Central memory CD4-positive, alpha-beta T cell (primary cell): Measurements from ENCODE around the gene SRSF10.
"Not testable (repeated sequence)": the region's sequence is repeated elsewhere in the genome, so short reads cannot be mapped to it uniquely, and the experiment has no call there.

Experiments
- DNase-seq: peaks from one replicate; pipeline ENCODE4 v3.0.0; 2022
- total RNA-seq, 3 experiments: gene quantifications; one replicate each; lab custom pipeline; 2026; lab: John Stamatoyannopoulos, UW

Gene SRSF10
- 269 to 480 (median 410) reads per million in 3 experiments for total RNA-seq

- DNase-seq: peak; percentile 97
These were observed at the start of gene SRSF10 for GRCh38 chr1:23979881-23980727. TSS of gene SRSF10 (minus strand) at chr1:23980327. CDS start at chr1:23980255, 72 bp downstream.

- DNase-seq: no peak
These were observed 47.8 kb upstream of the SRSF10 start for GRCh38 chr1:24027838-24028468.

GRCh38 chr1:24022581-24023361, 42.6 kb upstream of the SRSF10 start:
- no peak for DNase-seq

- DNase-seq: no peak
These were observed 41.5 kb upstream of the SRSF10 start for GRCh38 chr1:24021403-24022266.

DNA sequence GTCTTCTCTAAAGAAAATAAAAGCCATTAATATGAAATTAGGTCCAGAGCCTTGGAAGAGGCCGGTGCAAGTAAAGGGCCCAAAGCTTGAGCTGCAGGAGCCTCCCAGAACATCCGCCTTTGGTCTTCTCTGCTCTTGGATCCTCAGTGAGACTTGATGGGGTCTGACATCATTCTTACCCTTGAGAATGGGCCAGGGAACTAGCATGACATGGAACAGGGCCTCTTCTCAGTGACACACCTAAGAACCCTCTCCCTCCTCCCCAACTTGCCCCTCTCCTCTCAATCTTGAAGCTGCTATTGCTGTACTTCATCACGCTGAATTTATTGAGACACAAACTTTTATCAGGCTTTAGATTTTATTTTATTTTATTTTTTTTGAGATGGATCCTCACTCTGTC, 40.3 kb upstream of the SRSF10 start:
- DNase-seq: no peak

- no peak for DNase-seq
These were observed 39.9 kb upstream of the SRSF10 start for GRCh38 chr1:24020025-24020424.

DNA sequence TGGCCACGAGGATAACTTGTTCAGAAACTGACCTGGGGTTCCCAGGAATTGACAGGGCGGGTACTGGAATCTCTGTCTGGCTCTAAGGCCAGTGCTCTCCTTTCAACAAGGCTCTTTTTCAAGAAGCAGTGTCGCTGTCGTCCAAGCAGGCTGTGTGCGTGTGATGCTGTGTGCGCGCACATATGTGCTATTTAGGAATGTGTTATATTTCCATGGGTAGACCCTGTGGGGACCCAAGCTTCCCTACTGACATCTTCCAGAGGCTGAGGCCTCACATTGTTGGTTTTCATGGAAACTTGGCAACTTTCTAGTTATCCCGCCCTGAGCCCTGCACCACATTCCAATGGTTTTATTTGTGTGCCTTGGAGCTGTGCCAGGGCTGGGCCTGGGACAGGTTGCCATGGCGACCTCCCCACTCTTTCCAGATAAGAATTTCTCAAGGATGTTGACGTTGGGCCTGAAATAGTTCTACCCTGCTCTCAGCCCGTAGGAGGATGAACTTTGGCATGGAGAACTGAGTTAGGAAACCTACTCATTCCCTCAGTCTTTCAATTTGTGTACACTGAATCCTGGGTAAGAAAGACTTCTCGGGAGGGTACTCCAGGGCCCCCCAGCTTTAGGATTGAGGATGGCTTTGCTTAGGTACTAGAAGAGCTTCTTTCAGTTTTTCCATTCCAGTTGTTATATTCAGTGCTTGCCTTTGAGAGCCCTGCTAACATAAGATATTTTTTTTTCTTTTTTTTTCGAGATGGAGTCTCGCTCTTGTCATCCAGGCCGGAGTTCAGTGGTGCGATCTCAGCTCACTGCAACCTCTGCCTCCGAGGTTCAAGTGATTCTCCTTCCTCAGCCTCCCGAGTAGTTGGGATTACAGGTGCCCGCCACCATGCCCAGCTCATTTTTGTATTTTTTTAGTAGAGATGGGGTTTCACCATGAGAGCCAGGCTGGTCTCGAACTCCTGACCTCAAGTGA, 38.8 kb upstream of the SRSF10 start:
- DNase-seq: no peak

DNA sequence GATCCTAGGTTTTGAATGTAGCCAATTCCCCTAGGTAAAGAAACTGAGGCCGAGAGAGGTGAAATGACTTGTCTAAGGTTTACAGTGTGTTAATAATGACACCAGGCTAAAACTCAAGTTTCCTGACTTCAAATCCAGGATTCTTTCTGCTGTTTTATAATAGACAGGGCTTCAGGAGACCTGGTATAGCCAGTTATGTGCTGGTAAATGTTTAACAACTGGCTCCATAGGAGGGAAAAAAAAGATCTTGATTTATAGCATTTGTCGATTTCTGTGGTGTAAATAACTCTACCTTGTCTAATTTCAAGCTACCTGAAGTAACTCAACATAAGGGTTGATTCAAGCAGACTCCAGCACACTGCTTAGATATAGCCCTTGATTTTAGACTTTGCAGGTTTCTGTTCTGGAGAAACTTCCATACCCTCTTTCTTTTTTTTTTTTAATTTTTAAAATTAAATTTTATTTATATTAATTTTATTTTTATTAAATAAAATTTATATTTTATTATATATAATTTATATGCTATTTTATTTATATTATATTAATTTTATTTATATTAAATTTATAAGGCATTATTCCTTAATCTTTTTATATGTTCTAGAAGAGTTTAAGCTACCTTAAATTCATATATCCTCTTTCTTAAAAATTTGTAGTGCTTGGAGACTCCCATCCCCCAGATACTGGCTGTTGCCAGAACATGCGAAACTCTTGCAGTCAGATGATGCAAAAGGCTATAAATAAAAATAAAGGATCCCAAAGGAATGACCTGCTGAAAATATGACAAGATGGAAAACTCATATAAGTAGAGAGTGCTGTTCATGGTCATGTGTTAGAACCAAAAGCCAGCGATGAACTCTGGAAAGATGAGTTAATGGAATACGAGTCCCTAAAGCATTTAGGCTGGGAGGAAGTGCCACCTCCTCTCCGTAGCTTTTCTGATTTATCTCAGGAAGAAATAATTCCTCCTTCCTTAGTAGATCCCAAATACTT, 35.4 kb upstream of the SRSF10 start:
- DNase-seq: no peak

DNA sequence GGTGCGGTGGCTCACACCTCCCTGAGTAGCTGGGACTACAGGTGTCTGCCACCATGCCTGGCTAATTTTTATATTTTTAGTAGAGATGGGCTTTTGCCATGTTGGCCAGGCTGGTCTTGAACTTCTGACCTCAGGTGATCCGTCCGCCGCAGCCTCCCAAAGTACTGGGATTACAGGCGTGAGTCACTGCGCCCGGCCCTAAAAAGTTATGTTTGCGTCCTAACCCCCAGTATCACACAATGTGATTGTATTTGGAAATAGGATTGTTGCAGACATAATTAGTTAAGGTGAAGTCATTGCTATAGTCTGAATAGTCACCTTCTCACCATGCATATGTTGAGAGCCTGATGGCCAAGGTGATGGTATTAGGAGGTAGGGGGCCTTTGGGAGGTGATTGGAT, 32.8 kb upstream of the SRSF10 start:
- DNase-seq: not testable (repeated sequence)

DNA sequence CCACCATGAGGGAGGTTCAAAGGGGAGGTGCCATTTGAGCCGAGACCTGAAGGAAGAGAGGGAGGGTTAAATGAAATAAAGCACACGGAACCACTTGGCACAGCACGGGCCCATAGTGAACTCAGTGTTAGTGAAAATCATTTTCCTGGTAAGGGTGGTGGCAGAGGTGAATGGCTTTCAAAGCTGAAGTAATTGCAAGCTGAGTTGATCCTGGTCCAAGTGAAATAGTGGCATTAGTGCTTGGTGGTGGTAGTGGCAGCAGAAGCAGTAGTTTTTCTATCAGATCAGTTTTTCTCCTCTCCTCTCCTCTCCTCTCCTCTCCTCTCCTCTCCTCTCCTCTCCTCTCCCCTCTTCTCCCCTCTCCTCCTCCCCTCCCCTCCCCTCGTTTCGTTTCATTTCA, 30.5 kb upstream of the SRSF10 start:
- no peak for DNase-seq

DNA sequence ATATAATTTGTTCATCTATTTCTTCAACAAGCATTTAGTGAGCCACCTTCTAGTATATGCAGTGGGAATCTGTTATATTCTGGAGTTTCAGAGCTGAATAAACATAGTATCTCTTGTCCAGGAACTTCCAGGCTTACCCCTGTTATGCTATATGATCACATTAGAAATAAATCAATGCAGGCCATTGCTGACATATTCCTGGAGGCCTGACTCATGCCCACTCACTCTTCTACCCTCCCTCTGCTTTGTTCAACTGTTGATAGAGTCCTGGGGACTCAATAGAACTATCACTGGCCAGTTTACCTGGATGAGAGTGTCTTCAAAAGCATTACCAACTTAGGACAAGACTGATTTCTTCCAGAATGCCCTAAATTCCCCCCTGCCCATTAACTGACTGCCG, 29.3 kb upstream of the SRSF10 start:
- DNase-seq: no peak

DNA sequence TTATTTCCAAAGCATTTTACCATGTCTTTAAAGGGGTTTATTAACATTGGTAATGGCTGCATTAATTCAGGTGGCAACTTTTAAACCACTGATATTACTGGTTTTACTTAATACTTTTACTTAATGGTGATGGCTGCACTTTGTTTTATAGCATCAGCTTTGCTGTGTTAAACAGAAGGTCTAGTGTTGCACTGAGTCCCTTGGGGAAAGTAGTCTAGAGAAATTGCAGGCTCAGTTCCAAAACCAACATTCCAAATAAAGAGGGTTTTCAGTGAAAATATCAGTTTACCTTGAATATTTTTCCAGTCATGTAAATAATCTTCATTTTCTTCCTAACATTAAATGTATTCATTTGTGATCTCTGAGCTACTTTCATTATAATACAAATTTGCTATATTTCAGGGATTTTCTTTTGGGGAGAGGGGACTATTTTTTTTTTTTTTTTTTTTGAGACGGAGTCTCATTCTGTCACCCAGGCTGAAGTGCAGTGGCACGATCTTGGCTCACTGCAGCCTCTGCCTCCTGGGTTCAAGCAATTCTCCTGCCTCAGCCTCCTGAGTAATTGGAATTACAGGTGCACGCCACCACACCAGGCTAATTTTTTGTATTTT, 28.6 kb upstream of the SRSF10 start:
- not testable (repeated sequence) for DNase-seq

GRCh38 chr1:24007079-24007478, 27.0 kb upstream of the SRSF10 start:
- DNase-seq: no peak

DNA sequence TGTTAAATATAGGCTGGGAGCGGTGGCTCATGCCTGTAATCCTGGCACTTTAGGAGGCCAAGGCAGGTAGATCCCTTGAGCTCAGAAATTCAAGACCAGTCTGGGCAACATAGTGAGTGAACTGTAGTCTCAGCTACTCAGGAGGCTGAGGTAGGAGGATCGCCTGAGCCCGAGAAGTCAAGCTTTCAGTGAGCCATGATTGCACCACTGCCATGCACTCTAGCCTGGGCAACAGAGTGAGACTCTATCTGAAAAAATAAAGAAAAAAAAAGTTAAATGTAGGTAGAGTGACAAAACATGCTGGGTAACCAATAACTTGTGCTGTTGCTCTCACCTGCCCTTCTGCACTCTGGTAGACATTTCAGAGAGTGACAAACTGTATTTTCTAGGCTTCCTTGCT, 25.0 kb upstream of the SRSF10 start:
- DNase-seq: no peak

DNA sequence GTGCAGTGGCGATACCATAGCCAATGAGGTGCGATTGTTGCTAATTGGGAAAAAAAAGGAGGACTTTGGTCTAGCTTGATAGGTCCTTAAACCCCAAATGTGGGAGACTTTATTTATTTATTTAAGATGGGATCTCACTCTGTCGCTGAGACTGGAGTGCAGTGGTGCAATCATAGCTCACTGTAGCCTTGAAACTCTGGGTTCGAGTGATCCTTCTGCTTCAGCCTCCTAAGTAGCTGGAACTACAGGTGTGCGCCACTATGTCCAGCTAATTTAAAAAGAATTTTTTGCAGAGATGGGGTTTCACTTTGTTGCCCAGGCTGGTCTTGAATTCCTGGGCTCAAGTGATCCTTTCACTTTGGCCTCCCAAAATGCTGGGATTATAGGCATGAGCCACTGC, 24.0 kb upstream of the SRSF10 start:
- DNase-seq: no peak

GRCh38 chr1:24003331-24003972, 23.3 kb upstream of the SRSF10 start:
- no peak for DNase-seq

DNA sequence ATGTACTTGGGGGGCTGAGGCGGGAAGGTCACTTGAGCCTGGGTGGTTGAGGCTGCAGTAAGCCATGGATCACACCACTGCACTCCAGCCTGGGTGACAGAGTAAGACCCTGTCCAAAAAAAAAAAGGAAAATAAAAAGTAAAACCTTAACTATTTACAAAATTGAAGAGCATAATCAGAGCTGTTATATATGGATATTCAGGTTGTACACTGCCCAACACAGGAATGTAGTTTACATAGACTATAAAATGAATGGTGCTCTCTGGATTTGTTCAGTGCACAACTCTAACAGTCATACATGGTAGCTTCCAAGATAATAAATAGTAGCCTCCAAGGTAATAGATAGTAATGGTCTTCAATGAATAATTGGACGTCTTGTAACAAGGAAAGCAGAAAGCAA, 22.6 kb upstream of the SRSF10 start:
- DNase-seq: no peak

DNA sequence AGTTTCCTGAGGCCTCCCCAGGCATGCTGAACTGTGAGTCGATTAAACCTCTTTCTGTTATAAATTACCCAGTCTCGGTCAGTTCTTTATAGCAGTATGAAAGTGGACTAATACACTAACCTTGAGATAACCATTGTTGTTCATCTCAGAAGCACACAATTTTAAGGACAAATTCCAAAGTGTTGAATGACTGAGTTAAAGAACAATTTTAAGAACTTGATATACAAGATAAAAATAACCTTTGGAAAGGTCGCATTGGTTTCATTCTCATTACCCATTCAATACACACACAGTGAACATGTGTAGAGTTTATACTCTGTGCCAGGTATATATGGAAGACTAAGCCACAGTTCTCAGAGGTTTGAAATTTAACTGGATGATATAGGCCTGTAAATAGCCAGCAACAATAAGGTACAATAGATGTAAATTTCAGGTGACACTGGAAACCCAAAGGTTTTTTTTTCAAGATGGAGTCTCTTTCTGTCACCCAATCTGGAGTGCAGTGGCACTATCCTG, 19.1 kb upstream of the SRSF10 start:
- no peak for DNase-seq

GRCh38 chr1:23997812-23998211, 17.7 kb upstream of the SRSF10 start:
- DNase-seq: no peak
